ENCODE measurements around the gene B3GALT6. TPM values are rescaled to one million over a fixed set of nuclear protein-coding genes. Genes with fewer than 3 reads are reported as not detected.

B3GALT6 gene
- total and polyA plus RNA-seq, 11 donors = 6.7 to 21.4 (median 11.2) TPM

DNA sequence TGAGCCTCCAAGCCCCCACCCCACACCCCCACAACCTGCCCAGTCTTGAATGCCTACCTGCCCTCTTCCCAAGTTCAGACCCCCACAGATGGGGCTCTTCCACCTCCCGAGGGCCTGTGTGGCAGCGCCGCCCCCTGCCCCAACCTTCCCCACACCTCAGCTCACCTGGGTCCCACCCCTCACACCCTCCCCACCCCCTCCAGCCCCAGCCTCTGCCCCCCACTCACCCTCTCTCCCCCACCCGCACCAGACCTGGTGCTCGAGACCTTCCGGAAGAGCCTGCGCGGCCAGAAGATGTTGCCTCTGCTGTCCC is 34.9 kb upstream of the B3GALT6 start:
- 86 to 95% (median 91%) methylated on average over 4 to 8 of the region's 8 CpGs for WGBS, 4 donors
- Histone ChIP-seq H3K4me3 (no peak overlapping the region), H3K9me3 (peaks cover 0 to 17% (median 0%) of the 10 kb centered on the region in 12 donors), H3K27me3 (peaks cover 0 to 15% (median 5%) of the 10 kb centered on the region in 9 donors), H3K36me3 (no peaks in the 10 kb centered on the region), H3K27ac (no peak overlapping the region), H3K4me1 (peaks cover 0 to 13% (median 8%) of the 10 kb centered on the region in 12 donors)
- intact Hi-C loops (cut with DNase I) = loop anchor here in 1 of 10 donors (5.0 kb wide), 1 partner anchor 40 kb away; no protein-coding TSS in a partner anchor
- ATAC-seq = no peak
- DNase-seq = peak in 1 of 5 donors; percentile 27
- TF ChIP-seq, protein P1, sequence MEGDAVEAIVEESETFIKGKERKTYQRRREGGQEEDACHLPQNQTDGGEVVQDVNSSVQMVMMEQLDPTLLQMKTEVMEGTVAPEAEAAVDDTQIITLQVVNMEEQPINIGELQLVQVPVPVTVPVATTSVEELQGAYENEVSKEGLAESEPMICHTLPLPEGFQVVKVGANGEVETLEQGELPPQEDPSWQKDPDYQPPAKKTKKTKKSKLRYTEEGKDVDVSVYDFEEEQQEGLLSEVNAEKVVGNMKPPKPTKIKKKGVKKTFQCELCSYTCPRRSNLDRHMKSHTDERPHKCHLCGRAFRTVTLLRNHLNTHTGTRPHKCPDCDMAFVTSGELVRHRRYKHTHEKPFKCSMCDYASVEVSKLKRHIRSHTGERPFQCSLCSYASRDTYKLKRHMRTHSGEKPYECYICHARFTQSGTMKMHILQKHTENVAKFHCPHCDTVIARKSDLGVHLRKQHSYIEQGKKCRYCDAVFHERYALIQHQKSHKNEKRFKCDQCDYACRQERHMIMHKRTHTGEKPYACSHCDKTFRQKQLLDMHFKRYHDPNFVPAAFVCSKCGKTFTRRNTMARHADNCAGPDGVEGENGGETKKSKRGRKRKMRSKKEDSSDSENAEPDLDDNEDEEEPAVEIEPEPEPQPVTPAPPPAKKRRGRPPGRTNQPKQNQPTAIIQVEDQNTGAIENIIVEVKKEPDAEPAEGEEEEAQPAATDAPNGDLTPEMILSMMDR (IDR thresholded peaks at IDR 0.05) = no peak
- no peak for TF ChIP-seq POLR2A (IDR thresholded peaks at IDR 0.05)

DNA sequence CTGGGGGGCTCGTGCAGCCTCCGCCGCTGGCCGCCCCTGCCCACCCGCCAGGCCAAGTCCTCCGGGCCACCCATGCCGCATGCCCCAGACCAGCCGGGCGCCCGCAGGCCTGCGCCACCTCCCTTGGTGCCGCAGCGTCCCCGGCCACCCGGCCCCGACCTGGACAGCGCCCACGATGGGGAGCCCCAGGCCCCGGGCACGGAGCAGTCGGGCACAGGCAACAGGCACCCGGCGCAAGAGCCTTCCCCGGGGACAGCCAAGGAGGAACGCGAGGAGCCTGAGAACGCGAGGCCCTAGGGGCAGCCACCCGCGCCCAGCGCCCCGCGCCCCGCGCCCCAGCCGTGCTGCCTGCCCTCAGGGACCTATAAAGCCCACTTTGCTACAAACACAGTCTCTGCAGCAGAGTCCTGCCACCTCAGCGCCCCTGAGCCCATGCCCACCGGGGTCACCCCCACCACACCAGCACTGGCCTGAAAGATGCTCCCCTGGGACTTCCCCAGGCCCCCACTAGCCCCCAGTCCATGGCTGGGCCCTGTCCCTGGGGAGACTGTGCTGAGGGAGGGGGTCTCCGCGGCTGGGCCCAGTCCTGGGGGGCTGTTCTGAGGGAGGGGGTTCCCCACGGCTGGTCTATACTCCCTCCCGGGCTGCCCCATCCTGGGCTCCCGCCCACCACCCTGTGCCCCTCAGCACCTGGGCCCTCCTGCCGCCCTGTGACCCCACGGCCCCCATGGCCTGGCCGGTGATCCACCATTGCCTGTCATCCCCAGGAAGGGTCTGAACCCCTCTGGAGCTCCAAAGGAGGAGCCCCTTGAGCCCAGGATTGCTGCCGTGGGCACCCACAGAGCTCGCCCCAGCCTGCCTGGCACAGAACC is 34.2 kb upstream of the B3GALT6 start:
- 91 to 96% (median 91%) methylated on average over 25 to 48 of the region's 48 CpGs for WGBS, 4 donors
- ATAC-seq = peak in 1 of 4 donors; percentile 5
- H3K4me3 ChIP-seq = no peak overlapping the region
- intact Hi-C loops (cut with DNase I) = loop anchor here in 1 of 10 donors (5.0 kb wide), 1 partner anchor 40 kb away; no protein-coding TSS in a partner anchor
- no peak for TF ChIP-seq POLR2A (IDR thresholded peaks at IDR 0.05)
- TF ChIP-seq, protein P1 (IDR thresholded peaks at IDR 0.05) = no peak
- H3K4me1 ChIP-seq = peaks cover 0 to 13% (median 8%) of the 10 kb centered on the region in 12 donors
- peaks cover 0 to 17% (median 0%) of the 10 kb centered on the region in 12 donors for H3K9me3 ChIP-seq
- H3K36me3 ChIP-seq = no peaks in the 10 kb centered on the region
- peaks cover 0 to 17% (median 5%) of the 10 kb centered on the region in 9 donors for H3K27me3 ChIP-seq
- peak in 4 of 5 donors; percentile 5 to 54 (median 22) for DNase-seq
- no peak overlapping the region for H3K27ac ChIP-seq

DNA sequence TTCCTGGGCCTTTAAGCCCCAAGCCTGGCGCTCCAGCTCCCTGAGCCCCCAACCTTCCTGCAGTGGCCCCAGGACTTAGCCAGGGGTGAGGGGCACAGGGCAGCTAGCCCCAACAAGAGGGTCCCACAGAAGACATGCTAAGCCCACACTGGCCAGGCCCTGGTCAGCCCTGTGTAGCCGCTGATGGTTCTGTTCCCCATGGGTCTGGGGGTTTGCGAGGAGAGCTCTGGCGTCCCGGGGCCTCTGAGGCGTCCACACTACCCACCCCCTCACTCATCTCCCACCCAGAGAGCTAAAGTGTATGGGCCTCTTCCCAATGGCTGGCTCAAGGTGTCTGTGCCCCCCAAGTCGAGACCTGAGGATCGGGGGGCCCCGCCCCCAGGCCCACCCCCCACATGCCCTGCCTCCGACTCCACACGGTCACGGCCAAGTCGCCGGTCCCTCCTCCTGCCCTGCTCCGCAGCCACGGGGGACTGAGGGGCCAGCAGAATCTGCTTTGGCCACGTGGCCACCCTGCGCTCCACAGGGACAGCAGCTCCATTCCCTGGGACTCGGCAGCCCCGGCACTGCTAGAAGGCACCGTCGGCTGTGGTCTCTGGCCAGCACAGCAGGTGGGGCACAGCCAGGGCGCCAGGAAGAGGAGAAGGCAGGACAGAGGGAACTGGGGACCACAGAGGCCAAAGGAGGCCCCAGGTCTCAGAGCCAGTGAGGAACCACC is 33.5 kb upstream of the B3GALT6 start:
- Histone ChIP-seq H3K4me3 (no peak overlapping the region), H3K27ac (no peak overlapping the region), H3K36me3 (no peaks in the 10 kb centered on the region), H3K9me3 (peaks cover 0 to 17% (median 0%) of the 10 kb centered on the region in 12 donors), H3K27me3 (peaks cover 0 to 24% (median 5%) of the 10 kb centered on the region in 9 donors), H3K4me1 (peaks cover 0 to 13% (median 8%) of the 10 kb centered on the region in 12 donors)
- ATAC-seq = no peak
- DNase-seq = peak in 4 of 5 donors; percentile 5 to 48 (median 16)
- intact Hi-C loops (cut with DNase I) = loop anchor here in 1 of 10 donors (5.0 kb wide), 1 partner anchor 41 kb away; no protein-coding TSS in a partner anchor
- no peak for TF ChIP-seq POLR2A (IDR thresholded peaks at IDR 0.05)
- TF ChIP-seq, protein P1 (IDR thresholded peaks at IDR 0.05) = no peak
- WGBS, 4 donors = 63 to 75% (median 71%) methylated on average over 17 to 23 of the region's 23 CpGs
